Stomach (tissue), 4 donors: Measurements from ENCODE around the gene KLRD1.

Experiments
- CTCF ChIP-seq, 7 experiments: fragments of 450-650 bp in 4 of 7; fragments of 200-600 bp in 3 of 7; sonication (generic) in 3 of 7; IDR thresholded peaks; one replicate each; pipeline ENCODE4 v1.5.1; 2016 to 2019; ENCODE audit warnings: antibody characterized with exemption in 7 of 7, control low read depth in 2 of 7, mild to moderate bottlenecking in 1 of 7
- EP300 ChIP-seq: sonication (generic); formaldehyde crosslinking; IDR thresholded peaks from one replicate; pipeline ENCODE4 v1.6.1; 2017; ENCODE audit warnings: antibody characterized with exemption
- POLR2AphosphoS5 ChIP-seq, 3 donors: sonication (generic); formaldehyde crosslinking; IDR thresholded peaks; one replicate each; pipeline ENCODE4 v1.6.1; 2016; ENCODE audit warnings: antibody characterized with exemption in 3 of 3

GRCh38 chr12:10285919-10286318 lies 21.8 kb upstream of the KLRD1 start:
- TF ChIP-seq POLR2AphosphoS5 (IDR thresholded peaks at IDR 0.05) (no peak), CTCF (IDR thresholded peaks at IDR 0.05) (no peak), EP300 (no peak)
